ENCODE measurements around the gene IZUMO2. TPM values are rescaled to one million over a fixed set of nuclear protein-coding genes. Genes with fewer than 3 reads are reported as not detected.

Gene IZUMO2
- total RNA-seq, 2 donors from 2014 or later: not detected

DNA sequence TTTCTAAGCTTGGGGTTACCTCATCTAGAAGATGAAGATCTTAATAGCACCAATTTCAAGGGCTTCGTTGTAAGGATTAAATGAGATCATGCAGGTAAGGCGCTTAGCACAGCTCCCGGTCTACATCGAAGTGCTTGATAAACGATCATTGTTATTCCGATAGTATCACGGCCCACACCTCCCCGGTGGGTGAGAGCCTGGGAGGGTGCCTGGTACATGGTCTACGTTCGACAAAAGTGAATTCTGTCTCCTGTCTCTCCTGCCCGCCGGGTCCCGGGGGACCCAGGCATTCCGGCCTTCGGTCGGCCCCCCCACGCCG lies 39.8 kb upstream of the IZUMO2 start:
- H3K27ac ChIP-seq: peak overlapping the region in 3 of 4 donors; percentile 84 to 96 (median 92)
- intact Hi-C loops (cut with DNase I): no loop called here
- H3K36me3 ChIP-seq (replicated peaks in 1 of 2; ENCODE audit: insufficient read depth in 1 of 2, low read depth in 2 of 2): no peaks in the 10 kb centered on the region
- no peaks in the 10 kb centered on the region for H3K27me3 ChIP-seq
- WGBS, 2 donors: 9 to 33% methylated on average over 1 to 18 of the region's 18 CpGs
- H3K4me1 ChIP-seq: peaks cover 46% of the 10 kb centered on the region
- DNase-seq (no peak), ATAC-seq (no peak)
- H3K4me3 ChIP-seq: no peak overlapping the region
- H3K9me3 ChIP-seq: no peaks in the 10 kb centered on the region
- TF ChIP-seq, protein P1, sequence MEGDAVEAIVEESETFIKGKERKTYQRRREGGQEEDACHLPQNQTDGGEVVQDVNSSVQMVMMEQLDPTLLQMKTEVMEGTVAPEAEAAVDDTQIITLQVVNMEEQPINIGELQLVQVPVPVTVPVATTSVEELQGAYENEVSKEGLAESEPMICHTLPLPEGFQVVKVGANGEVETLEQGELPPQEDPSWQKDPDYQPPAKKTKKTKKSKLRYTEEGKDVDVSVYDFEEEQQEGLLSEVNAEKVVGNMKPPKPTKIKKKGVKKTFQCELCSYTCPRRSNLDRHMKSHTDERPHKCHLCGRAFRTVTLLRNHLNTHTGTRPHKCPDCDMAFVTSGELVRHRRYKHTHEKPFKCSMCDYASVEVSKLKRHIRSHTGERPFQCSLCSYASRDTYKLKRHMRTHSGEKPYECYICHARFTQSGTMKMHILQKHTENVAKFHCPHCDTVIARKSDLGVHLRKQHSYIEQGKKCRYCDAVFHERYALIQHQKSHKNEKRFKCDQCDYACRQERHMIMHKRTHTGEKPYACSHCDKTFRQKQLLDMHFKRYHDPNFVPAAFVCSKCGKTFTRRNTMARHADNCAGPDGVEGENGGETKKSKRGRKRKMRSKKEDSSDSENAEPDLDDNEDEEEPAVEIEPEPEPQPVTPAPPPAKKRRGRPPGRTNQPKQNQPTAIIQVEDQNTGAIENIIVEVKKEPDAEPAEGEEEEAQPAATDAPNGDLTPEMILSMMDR (IDR thresholded peaks at IDR 0.05): no peak
- TF ChIP-seq POLR2A (IDR thresholded peaks at IDR 0.05): no peak

DNA sequence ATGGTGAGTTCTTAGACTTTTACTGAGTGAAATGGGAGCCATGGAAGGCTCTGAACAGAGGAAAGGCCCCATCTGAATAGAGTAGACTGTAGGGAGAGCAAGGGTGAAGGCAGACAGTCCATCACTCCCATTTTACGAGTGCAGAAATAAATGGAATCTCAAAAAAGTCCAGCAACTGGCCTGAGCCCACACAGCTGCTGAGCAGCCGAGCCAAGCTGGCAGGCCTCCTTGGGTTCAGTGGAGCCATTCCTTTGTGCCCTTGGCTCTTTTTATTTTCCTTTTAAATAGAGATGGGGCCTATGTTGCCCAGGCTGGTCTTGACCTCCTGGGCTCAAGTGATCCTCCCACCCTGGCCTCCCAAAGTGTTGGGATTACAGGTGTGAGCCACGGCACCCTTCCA lies 39.3 kb upstream of the IZUMO2 start:
- 80 to 95% methylated on average over 3 of the region's 3 CpGs for WGBS, 2 donors
- Histone ChIP-seq H3K9me3 (no peaks in the 10 kb centered on the region), H3K4me3 (no peak overlapping the region), H3K36me3 (replicated peaks in 1 of 2; ENCODE audit: insufficient read depth in 1 of 2, low read depth in 2 of 2) (no peaks in the 10 kb centered on the region), H3K27me3 (no peaks in the 10 kb centered on the region), H3K27ac (peak overlapping the region in 3 of 4 donors; percentile 84 to 96 (median 92)), H3K4me1 (peaks cover 46% of the 10 kb centered on the region)
- intact Hi-C loops (cut with DNase I): no loop called here
- TF ChIP-seq, protein P1 (IDR thresholded peaks at IDR 0.05): no peak
- TF ChIP-seq POLR2A (IDR thresholded peaks at IDR 0.05): no peak
- DNase-seq: no peak
- no peak for ATAC-seq

DNA sequence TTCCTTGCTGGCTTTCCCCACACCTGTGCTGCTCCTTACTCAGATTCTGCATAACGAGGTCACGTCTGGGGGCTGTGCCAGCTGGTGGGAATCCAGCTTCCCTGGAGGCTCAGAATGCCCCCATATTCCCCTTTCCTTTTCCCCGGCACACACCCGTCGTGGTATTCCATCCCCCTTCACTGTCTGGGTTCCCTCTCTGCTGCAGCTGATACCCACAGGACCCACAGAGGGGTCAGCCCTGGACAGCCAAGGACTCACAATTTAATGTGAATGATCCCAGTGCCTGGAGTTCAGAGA lies 36.1 kb upstream of the IZUMO2 start:
- TF ChIP-seq, protein P1 (IDR thresholded peaks at IDR 0.05): no peak
- TF ChIP-seq POLR2A (IDR thresholded peaks at IDR 0.05): no peak
- Histone ChIP-seq H3K4me1 (peaks cover 23% of the 10 kb centered on the region), H3K4me3 (no peak overlapping the region), H3K27ac (peak overlapping the region in 3 of 4 donors; percentile 13 to 43 (median 34)), H3K36me3 (replicated peaks in 1 of 2; ENCODE audit: insufficient read depth in 1 of 2, low read depth in 2 of 2) (no peaks in the 10 kb centered on the region), H3K27me3 (no peaks in the 10 kb centered on the region), H3K9me3 (no peaks in the 10 kb centered on the region)
- no peak for ATAC-seq
- peak; percentile 44 to 74 (median 60) for DNase-seq
- 0 to 2% methylated on average over 5 of the region's 5 CpGs for WGBS, 2 donors
- intact Hi-C loops (cut with DNase I): no loop called here

DNA sequence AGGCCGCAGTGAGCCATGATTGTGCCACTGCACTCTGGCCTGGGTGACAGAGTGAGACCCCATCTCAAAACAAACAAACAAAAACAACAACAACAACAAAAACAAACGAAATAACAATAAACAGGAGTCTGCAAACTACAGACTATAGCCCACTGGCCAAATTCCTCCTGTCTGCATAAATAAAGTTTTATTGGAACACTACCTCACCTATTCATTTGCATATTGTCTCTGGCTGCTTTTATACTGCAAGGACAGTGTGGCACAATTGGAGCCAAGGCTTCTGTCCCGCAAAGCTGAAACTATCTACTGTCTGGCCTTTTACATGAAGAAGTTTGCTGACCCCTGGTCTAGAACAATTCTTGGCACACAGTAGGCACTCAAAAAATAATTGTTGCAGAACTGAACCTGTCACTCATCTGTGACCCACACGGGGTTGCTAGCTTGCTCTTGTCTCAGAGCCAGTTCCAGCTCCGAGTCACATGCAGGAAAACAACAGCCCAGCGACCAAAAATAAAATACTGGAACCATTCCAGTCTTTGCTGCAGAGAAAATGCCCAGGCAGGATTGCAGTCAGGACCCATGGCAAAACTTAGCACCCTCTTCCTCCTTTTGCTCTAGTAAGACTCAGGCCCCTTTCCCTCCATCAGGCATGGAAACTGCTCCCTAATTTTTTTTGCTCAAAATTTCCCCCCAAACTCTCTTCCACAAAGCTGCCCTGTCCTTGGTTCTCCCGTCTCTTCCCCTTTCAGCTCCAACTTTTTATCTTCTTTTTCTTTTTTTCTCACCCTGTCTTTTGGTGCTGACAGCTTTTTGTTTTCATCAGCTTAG lies 35.6 kb upstream of the IZUMO2 start:
- Histone ChIP-seq H3K4me3 (no peak overlapping the region), H3K9me3 (no peaks in the 10 kb centered on the region), H3K27me3 (no peaks in the 10 kb centered on the region), H3K27ac (peak overlapping the region in 3 of 4 donors; percentile 13 to 43 (median 34)), H3K4me1 (peaks cover 18% of the 10 kb centered on the region), H3K36me3 (replicated peaks in 1 of 2; ENCODE audit: insufficient read depth in 1 of 2, low read depth in 2 of 2) (no peaks in the 10 kb centered on the region)
- intact Hi-C loops (cut with DNase I): no loop called here
- ATAC-seq (no peak), DNase-seq (peak in 1 of 4 donors; percentile 32)
- TF ChIP-seq, protein P1 (IDR thresholded peaks at IDR 0.05): no peak
- TF ChIP-seq POLR2A (IDR thresholded peaks at IDR 0.05): no peak
- WGBS, 2 donors: 25 to 26% methylated on average over 7 of the region's 7 CpGs

DNA sequence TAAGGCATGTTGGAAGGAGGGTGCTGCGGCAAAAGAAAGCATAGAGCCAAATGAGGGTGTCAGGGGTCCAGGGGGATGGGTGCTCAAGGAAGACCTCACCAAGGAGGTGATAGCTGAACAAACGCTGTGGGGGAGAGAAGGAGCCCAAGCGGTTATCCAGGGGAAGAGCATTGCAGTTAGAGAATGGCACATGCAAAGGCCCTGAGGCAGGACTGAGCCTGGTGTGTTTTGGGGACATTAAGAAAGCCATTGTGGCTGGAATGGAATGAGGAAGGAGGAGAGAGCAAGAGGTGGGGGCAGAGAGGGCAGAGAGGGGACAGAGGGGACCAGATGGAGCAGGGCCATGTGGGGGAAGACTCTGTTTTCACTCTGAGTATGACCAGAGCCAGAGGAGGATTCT lies 34.3 kb upstream of the IZUMO2 start:
- ATAC-seq (no peak), DNase-seq (no peak)
- intact Hi-C loops (cut with DNase I): no loop called here
- 71 to 76% methylated on average over 3 of the region's 3 CpGs for WGBS, 2 donors
- H3K4me3 ChIP-seq: no peak overlapping the region
- H3K4me1 ChIP-seq: peaks cover 12% of the 10 kb centered on the region
- H3K27ac ChIP-seq: no peak overlapping the region
- no peak for TF ChIP-seq POLR2A (IDR thresholded peaks at IDR 0.05)
- TF ChIP-seq, protein P1 (IDR thresholded peaks at IDR 0.05): no peak
- no peaks in the 10 kb centered on the region for H3K27me3 ChIP-seq
- H3K36me3 ChIP-seq (replicated peaks in 1 of 2; ENCODE audit: insufficient read depth in 1 of 2, low read depth in 2 of 2): no peaks in the 10 kb centered on the region
- H3K9me3 ChIP-seq: no peaks in the 10 kb centered on the region

Data from body of pancreas (tissue), 4 donors.